ENCODE results near the gene MED27. TPM values are rescaled to one million over a fixed set of nuclear protein-coding genes. Genes with fewer than 3 reads are reported as not detected.

Gene MED27
- total and polyA plus RNA-seq, 9 of the 15 experiments (the other 6 are each of a cell fraction or from before 2014, with no cell fraction given) = 24.4 to 91.0 (median 36.1) TPM

DNA sequence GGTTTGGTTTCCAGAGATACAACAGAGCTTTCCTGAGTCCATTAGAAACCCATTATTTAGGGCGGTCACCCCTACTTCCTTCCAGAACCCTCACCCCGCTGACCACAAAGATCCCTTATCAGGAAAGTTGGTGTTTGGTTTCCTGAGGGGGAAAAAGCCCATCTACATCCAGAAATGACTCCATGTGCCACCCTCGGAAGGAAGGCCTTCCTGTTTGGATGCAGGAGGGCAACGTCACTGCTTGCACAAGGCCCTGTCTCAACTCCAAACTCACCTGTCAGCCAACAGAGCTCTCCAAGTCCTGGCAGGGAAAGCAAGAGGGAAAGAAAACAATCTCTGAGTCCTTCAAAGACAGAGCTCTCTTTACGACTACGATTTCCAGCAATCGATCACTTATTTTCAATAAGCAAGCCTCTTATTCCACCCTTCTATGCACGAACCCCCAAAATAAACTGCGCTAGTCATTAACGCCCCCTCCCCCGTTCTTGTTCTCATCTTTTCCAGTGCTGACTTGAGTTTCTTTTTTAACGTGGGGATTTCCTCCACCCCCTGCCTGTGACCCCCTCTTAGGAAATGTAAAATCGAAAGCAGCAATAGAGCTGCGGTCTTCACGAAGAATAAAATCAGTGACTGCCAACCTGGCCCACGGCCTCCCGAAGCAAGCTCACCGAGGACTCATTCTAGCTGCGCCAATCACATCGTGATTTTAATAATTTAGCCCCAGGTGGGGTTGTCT lies 46.4 kb upstream of the MED27 start:
- no TSS peak for BruUV-seq (replicated peaks)
- DNase-seq (ENCODE audit: extremely low read depth in 1 of 4, low spot score in 3 of 4) (no peak), FAIRE-seq (no peak), ATAC-seq (no peak)
- Histone ChIP-seq H3K27ac (ENCODE audit: extremely low read depth, low read depth, low read length) (no peak overlapping the region), H4K20me1 (replicated peaks; ENCODE audit: control insufficient read depth, insufficient read depth, low read length) (0 out of 2 replicates have a peak, but pooled peaks cover 3% of the 10 kb centered on the region), H3K4me2 (ENCODE audit: insufficient read depth, low read length) (no peak overlapping the region), H3K36me3 (ENCODE audit: control insufficient read depth, insufficient read depth, low read length) (no peaks in the 10 kb centered on the region), H3K4me1 (replicated peaks in 1 of 2; ENCODE audit: control insufficient read depth in 2 of 2, insufficient read depth in 2 of 2, low read length in 2 of 2) (peaks cover 0 to 6% of the 10 kb centered on the region in 2 experiments; a peak in 2 of 5 replicates), H3K4me3 (no peak overlapping the region), H3K9me3 (replicated peaks; ENCODE audit: control insufficient read depth, insufficient read depth, low read depth, low read length) (no peaks in the 10 kb centered on the region), H3K27me3 (ENCODE audit: control insufficient read depth in 2 of 2, insufficient read depth in 2 of 2, low read length in 2 of 2) (peaks cover 49 to 67% of the 10 kb centered on the region in 2 experiments), H3K9me1 (ENCODE audit: control insufficient read depth, insufficient read depth, low read length) (peaks cover 6% of the 10 kb centered on the region), H3K9ac (ENCODE audit: insufficient read depth in 1 of 2, low read depth in 2 of 2, low read length in 2 of 2) (no peak overlapping the region), H3K79me2 (ENCODE audit: control insufficient read depth, insufficient read depth, low read length) (no peaks in the 10 kb centered on the region), H2AFZ (ENCODE audit: low read depth, low read length) (no peak overlapping the region)
- WGBS (ENCODE audit: insufficient coverage, low coverage, missing lambda C conversion rate) = 4% methylated on average over 20 of the region's 20 CpGs
- intact Hi-C loops (cut with micrococcal nuclease) = no loop called here
- POLR2A ChIA-PET = interaction anchor here (0.7 to 1.0 kb wide), 2 partner anchors 39 to 354 kb away, joined by 3 read pairs; no protein-coding TSS in a partner anchor
- TF ChIP-seq SUPT5H (IDR thresholded peaks at IDR 0.05) (no peak), IRF2 (CRISPR knock-in tag; IDR thresholded peaks at IDR 0.05) (no peak), ZNF668 (CRISPR knock-in tag; IDR thresholded peaks at IDR 0.05) (no peak), ZNF408 (CRISPR knock-in tag; IDR thresholded peaks at IDR 0.05; ENCODE audit: low read depth) (no peak), EWSR1 (IDR thresholded peaks at IDR 0.05; ENCODE audit: borderline replicate concordance, low read depth, partially characterized antibody) (no peak), NRF1 (conservative IDR thresholded peaks at IDR 0.05 in 1 of 2, IDR thresholded peaks at IDR 0.05 in 1 of 2) (no peak), CCNT2 (IDR thresholded peaks at IDR 0.05; ENCODE audit: borderline replicate concordance, extremely low read depth, insufficient read length, low read depth, low read length) (no peak), CSDE1 (IDR thresholded peaks at IDR 0.05) (no peak), NEUROD1 (IDR thresholded peaks at IDR 0.05; ENCODE audit: borderline replicate concordance, low read depth, low read length, partially characterized antibody) (no peak), ZNF830 (CRISPR knock-in tag; IDR thresholded peaks at IDR 0.05) (no peak), MAFG (tag; conservative IDR thresholded peaks at IDR 0.05) (no peak), NUFIP1 (IDR thresholded peaks at IDR 0.05; ENCODE audit: partially characterized antibody) (no peak), TBL1XR1 (IDR thresholded peaks at IDR 0.05; ENCODE audit: low read length in 2 of 2) (no peak), ELF1 (tag; IDR thresholded peaks at IDR 0.05) (no peak), KLF13 (tag; IDR thresholded peaks at IDR 0.05; ENCODE audit: borderline replicate concordance, low read depth) (no peak), TAF1 (IDR thresholded peaks at IDR 0.05; ENCODE audit: control insufficient read depth, extremely low read depth, insufficient read depth, low read length, severe bottlenecking) (no peak)
- TF ChIP-seq, protein P1, sequence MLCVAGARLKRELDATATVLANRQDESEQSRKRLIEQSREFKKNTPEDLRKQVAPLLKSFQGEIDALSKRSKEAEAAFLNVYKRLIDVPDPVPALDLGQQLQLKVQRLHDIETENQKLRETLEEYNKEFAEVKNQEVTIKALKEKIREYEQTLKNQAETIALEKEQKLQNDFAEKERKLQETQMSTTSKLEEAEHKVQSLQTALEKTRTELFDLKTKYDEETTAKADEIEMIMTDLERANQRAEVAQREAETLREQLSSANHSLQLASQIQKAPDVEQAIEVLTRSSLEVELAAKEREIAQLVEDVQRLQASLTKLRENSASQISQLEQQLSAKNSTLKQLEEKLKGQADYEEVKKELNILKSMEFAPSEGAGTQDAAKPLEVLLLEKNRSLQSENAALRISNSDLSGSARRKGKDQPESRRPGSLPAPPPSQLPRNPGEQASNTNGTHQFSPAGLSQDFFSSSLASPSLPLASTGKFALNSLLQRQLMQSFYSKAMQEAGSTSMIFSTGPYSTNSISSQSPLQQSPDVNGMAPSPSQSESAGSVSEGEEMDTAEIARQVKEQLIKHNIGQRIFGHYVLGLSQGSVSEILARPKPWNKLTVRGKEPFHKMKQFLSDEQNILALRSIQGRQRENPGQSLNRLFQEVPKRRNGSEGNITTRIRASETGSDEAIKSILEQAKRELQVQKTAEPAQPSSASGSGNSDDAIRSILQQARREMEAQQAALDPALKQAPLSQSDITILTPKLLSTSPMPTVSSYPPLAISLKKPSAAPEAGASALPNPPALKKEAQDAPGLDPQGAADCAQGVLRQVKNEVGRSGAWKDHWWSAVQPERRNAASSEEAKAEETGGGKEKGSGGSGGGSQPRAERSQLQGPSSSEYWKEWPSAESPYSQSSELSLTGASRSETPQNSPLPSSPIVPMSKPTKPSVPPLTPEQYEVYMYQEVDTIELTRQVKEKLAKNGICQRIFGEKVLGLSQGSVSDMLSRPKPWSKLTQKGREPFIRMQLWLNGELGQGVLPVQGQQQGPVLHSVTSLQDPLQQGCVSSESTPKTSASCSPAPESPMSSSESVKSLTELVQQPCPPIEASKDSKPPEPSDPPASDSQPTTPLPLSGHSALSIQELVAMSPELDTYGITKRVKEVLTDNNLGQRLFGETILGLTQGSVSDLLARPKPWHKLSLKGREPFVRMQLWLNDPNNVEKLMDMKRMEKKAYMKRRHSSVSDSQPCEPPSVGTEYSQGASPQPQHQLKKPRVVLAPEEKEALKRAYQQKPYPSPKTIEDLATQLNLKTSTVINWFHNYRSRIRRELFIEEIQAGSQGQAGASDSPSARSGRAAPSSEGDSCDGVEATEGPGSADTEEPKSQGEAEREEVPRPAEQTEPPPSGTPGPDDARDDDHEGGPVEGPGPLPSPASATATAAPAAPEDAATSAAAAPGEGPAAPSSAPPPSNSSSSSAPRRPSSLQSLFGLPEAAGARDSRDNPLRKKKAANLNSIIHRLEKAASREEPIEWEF (CRISPR knock-in tag; IDR thresholded peaks at IDR 0.05) = no peak
- CTCF ChIA-PET (ENCODE audit: low intra/inter-chr PET ratio) = no interaction called here
- in situ Hi-C loops (cut with MboI) = no loop called here

Measured in K562 (cell line).